Lower leg skin (tissue), 4 donors: ENCODE measurements around the gene LONRF3. TPM values are rescaled to one million over a fixed set of nuclear protein-coding genes. Genes with fewer than 3 reads are reported as not detected.

ENCODE experiments used
- DNase-seq, 2 donors: peaks; one replicate each; pipeline ENCODE4 v3.0.0-alpha.2; 2019; ENCODE audit warnings: low spot score in 2 of 2
- H3K4me3 ChIP-seq: fragments of 200-600 bp; sonication (generic); 2 replicates; pipeline ENCODE4 v1.5.1; 2017; ENCODE audit warnings: mild to moderate bottlenecking, low read depth; ENCODE audit not compliant: poor library complexity, severe bottlenecking
- POLR2A ChIP-seq, 2 donors: fragments of 450-650 bp; IDR thresholded peaks; one replicate each; pipeline ENCODE4 v1.6.1; 2016 to 2017; ENCODE audit warnings: antibody characterized with exemption in 2 of 2, mild to moderate bottlenecking in 1 of 2, moderate library complexity in 1 of 2
- WGBS, 2 donors: methylation state at CpG; one replicate each; pipeline ENCODE4 v1.1.5; 2018; 5-methylcytosine and 5-hydroxymethylcytosine counted together
- intact Hi-C: fragments of 100-400 bp; cut with DNase I; formaldehyde crosslinking; loops from one replicate; pipeline ENCODE4 v1.15.0; 2023; ENCODE audit warnings: low total_unique reads
- total RNA-seq, 4 donors: library from RNA; depleted of rRNA; stranded (reverse); fragments of >200 nt; gene quantifications; one replicate each; pipeline ENCODE4 v1.1.0, GENCODE V29; 2016
- TF ChIP-seq, protein P1 (sequence below), 3 donors: fragments of 450-650 bp; IDR thresholded peaks; one replicate each; pipeline ENCODE4 v1.5.1; 2016; ENCODE audit warnings: antibody characterized with exemption in 3 of 3, mild to moderate bottlenecking in 3 of 3, moderate library complexity in 2 of 3

LONRF3 gene
- total RNA-seq, 4 donors from 2014 or later, result 1.8 to 3.2 (median 2.7) TPM

- DNase-seq, result no peak
- H3K4me3 ChIP-seq, result no peak overlapping the region
- 61 to 66% methylated on average over 6 of the region's 6 CpGs for WGBS, 2 donors
- intact Hi-C loops, result no loop called here
- TF ChIP-seq, protein P1, sequence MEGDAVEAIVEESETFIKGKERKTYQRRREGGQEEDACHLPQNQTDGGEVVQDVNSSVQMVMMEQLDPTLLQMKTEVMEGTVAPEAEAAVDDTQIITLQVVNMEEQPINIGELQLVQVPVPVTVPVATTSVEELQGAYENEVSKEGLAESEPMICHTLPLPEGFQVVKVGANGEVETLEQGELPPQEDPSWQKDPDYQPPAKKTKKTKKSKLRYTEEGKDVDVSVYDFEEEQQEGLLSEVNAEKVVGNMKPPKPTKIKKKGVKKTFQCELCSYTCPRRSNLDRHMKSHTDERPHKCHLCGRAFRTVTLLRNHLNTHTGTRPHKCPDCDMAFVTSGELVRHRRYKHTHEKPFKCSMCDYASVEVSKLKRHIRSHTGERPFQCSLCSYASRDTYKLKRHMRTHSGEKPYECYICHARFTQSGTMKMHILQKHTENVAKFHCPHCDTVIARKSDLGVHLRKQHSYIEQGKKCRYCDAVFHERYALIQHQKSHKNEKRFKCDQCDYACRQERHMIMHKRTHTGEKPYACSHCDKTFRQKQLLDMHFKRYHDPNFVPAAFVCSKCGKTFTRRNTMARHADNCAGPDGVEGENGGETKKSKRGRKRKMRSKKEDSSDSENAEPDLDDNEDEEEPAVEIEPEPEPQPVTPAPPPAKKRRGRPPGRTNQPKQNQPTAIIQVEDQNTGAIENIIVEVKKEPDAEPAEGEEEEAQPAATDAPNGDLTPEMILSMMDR (IDR thresholded peaks at IDR 0.05), result no peak
- TF ChIP-seq POLR2A (IDR thresholded peaks at IDR 0.05), result no peak
These were observed 66.0 kb downstream of the LONRF3 start for GRCh38 chrX:119040432-119040831.

DNA sequence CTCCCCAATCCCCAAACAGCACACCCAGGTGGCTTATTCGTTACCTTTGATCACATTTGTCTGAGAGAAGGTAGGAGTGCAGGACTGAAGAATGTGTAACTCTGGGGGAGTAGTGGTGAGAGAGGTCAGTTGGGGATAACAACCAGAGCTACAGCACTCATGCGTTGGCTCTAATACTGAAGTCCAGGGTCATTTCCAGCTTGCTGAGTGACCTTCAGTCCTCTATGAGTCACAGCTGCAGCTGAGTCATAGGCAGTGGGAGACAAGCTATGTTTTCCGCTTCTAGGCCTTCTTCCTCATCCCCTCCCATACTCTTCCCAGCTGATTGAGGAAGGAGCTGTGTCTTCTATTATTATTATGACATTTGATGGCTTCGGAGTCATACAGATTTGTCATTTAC lies 66.8 kb downstream of the LONRF3 start:
- peak in 1 of 2 donors; percentile 43 for DNase-seq
- 42 to 46% methylated on average over 4 of the region's 4 CpGs for WGBS, 2 donors
- H3K4me3 ChIP-seq, result no peak overlapping the region
- intact Hi-C loops, result no loop called here
- TF ChIP-seq, protein P1 (IDR thresholded peaks at IDR 0.05), result no peak
- TF ChIP-seq POLR2A (IDR thresholded peaks at IDR 0.05), result no peak

DNA sequence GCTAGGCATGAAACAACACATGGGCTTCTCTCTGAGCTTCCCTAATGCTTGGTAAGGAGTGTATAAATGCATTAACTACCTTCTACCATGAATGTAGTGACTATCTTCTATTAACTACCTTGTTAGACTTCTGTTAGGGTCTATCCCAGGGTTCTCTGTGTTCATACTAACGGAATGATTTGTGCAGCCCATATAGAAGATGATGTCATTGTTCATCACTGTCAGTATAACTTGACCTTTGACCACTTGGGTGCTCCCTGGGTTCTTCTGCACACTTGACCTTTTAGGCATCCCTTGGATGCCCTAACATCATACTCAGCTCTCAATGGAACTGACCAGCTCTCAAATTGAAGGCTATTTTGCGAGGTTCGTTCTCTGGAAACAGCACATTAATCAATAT lies 67.6 kb downstream of the LONRF3 start:
- intact Hi-C loops, result no loop called here
- H3K4me3 ChIP-seq, result no peak overlapping the region
- no peak for TF ChIP-seq POLR2A (IDR thresholded peaks at IDR 0.05)
- TF ChIP-seq, protein P1 (IDR thresholded peaks at IDR 0.05), result no peak
- DNase-seq, result no peak
- 75 to 92% methylated on average over 3 of the region's 3 CpGs for WGBS, 2 donors

DNA sequence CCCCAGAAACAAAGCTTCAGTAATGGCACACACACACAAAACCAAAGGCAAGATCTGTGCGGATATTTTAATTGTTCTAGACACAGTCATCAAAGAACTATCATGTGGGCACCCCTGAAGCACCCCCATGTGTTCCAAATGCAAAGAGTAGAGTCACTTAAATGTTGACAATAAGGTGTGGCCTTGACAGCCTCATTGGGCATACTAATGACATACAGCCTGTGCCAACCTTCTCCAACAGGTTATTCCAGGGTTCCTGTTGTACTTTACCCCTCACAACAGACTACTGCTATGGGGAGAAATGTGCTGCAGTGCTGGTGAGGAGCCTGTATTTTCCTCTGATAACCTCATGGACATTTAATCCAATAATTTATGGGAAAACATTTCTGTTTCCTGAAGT lies 68.6 kb downstream of the LONRF3 start:
- WGBS, 2 donors, result 73 to 78% methylated on average over 1 of the region's 1 CpG
- H3K4me3 ChIP-seq, result no peak overlapping the region
- DNase-seq, result no peak
- no peak for TF ChIP-seq POLR2A (IDR thresholded peaks at IDR 0.05)
- TF ChIP-seq, protein P1 (IDR thresholded peaks at IDR 0.05), result no peak
- intact Hi-C loops, result no loop called here

- intact Hi-C loops, result no loop called here
- no peak for TF ChIP-seq POLR2A (IDR thresholded peaks at IDR 0.05)
- TF ChIP-seq, protein P1 (IDR thresholded peaks at IDR 0.05), result no peak
- 89 to 97% methylated on average over 2 of the region's 2 CpGs for WGBS, 2 donors
- DNase-seq, result no peak
- H3K4me3 ChIP-seq, result no peak overlapping the region
These were observed 71.5 kb downstream of the LONRF3 start for GRCh38 chrX:119045884-119046283.

DNA sequence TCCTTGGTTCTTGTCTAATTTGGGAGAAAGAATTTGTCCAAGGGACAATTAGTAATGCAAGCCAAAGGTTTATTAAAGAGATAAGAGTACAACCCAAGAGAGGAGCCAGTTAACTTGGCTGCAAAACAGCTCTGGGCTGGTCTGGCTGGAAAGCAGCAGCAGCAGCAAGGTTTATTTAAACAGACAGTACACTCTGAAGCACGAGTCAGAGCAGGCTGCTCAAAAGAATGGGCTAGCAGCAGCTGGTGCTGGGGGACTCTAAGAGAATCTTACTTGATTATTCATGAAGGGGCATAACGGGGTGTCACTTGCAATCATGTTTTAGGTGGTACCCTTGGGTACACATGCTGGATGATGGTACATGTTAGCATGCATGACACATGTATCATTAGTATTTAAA lies 81.3 kb downstream of the LONRF3 start:
- no peak for DNase-seq
- H3K4me3 ChIP-seq, result no peak overlapping the region
- TF ChIP-seq, protein P1 (IDR thresholded peaks at IDR 0.05), result no peak
- TF ChIP-seq POLR2A (IDR thresholded peaks at IDR 0.05), result no peak
- 42 to 57% methylated on average over 2 of the region's 2 CpGs for WGBS, 2 donors
- intact Hi-C loops, result no loop called here
